ENCODE results near the gene IL7R. TPM values are rescaled to one million over a fixed set of nuclear protein-coding genes. Genes with fewer than 3 reads are reported as not detected.

IL7R gene
- total and polyA plus RNA-seq, 2 of the 4 experiments (the other 2 are of a cell fraction), result 40.7 to 71.7 TPM

DNA sequence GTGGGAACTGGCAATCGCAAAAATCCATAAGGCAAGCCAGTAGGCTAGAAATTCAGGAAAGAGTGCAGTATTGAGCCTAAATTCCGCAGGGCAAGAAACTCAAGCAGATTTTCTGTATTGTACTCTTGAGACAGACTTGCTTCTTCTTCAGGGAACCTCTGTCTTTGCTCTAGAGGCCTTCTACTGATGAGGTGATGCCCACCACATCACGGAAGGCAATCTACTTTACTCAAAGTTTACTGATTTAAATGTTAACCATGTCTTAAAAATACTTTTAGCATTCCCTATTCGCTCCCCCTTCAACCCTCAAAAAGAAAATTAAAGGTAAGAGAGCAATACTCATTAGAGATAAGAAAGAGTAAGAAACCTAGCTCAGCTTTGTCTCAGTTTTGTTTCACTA lies 11.3 kb downstream of the IL7R start:
- H3K4me1 ChIP-seq (ENCODE audit: control insufficient read depth, insufficient read depth, low read length), result no peaks in the 10 kb centered on the region
- H3K23ac ChIP-seq (ENCODE audit: low read depth, low read length), result no peak overlapping the region
- H4K5ac ChIP-seq (ENCODE audit: low read depth, low read length), result no peak overlapping the region
- no peak for TF ChIP-seq RCOR1 (IDR thresholded peaks at IDR 0.05; ENCODE audit: insufficient replicate concordance, low read length)
- no peak for TF ChIP-seq MAFK (IDR thresholded peaks at IDR 0.05; ENCODE audit: low read depth, low read length)
- TF ChIP-seq MAZ (IDR thresholded peaks at IDR 0.05; ENCODE audit: borderline replicate concordance, low read depth, low read length), result no peak
- TF ChIP-seq CEBPB (IDR thresholded peaks at IDR 0.05; ENCODE audit: low read depth, low read length), result no peak
- no peak for TF ChIP-seq SMC3 (IDR thresholded peaks at IDR 0.05; ENCODE audit: low read depth, low read length)
- TF ChIP-seq, protein P1, sequence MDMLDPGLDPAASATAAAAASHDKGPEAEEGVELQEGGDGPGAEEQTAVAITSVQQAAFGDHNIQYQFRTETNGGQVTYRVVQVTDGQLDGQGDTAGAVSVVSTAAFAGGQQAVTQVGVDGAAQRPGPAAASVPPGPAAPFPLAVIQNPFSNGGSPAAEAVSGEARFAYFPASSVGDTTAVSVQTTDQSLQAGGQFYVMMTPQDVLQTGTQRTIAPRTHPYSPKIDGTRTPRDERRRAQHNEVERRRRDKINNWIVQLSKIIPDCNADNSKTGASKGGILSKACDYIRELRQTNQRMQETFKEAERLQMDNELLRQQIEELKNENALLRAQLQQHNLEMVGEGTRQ (IDR thresholded peaks at IDR 0.05; ENCODE audit: low read depth, low read length), result no peak
- TF ChIP-seq RFX5 (IDR thresholded peaks at IDR 0.05; ENCODE audit: low read depth, low read length), result no peak
- no peak for TF ChIP-seq FOS (IDR thresholded peaks at IDR 0.05; ENCODE audit: low read depth, low read length)
- TF ChIP-seq, protein P2, sequence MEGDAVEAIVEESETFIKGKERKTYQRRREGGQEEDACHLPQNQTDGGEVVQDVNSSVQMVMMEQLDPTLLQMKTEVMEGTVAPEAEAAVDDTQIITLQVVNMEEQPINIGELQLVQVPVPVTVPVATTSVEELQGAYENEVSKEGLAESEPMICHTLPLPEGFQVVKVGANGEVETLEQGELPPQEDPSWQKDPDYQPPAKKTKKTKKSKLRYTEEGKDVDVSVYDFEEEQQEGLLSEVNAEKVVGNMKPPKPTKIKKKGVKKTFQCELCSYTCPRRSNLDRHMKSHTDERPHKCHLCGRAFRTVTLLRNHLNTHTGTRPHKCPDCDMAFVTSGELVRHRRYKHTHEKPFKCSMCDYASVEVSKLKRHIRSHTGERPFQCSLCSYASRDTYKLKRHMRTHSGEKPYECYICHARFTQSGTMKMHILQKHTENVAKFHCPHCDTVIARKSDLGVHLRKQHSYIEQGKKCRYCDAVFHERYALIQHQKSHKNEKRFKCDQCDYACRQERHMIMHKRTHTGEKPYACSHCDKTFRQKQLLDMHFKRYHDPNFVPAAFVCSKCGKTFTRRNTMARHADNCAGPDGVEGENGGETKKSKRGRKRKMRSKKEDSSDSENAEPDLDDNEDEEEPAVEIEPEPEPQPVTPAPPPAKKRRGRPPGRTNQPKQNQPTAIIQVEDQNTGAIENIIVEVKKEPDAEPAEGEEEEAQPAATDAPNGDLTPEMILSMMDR (conservative IDR thresholded peaks at IDR 0.05; ENCODE audit: low read depth, low read length), result no peak
- no peak for TF ChIP-seq BHLHE40 (IDR thresholded peaks at IDR 0.05; ENCODE audit: low read depth, low read length)
- no peak overlapping the region for H3K14ac ChIP-seq (replicated peaks; ENCODE audit: low read depth, low read length)
- H3K4ac ChIP-seq (ENCODE audit: low read depth, low read length), result no peak overlapping the region
- H2BK15ac ChIP-seq (ENCODE audit: low read depth, low read length), result no peak overlapping the region
- H3K27ac ChIP-seq (ENCODE audit: insufficient read depth, low read length), result no peak overlapping the region
- H2BK5ac ChIP-seq (ENCODE audit: low read depth, low read length, poor library complexity, severe bottlenecking), result no peak overlapping the region
- no peak overlapping the region for H3K9ac ChIP-seq (ENCODE audit: low read depth, low read length)
- no peak overlapping the region for H2AK9ac ChIP-seq (replicated peaks; ENCODE audit: low read depth, low read length, poor library complexity)
- no peak overlapping the region for H3K4me3 ChIP-seq (ENCODE audit: insufficient read depth, low read depth, low read length)
- in situ Hi-C loops (cut with MboI; ENCODE audit: low sequenced_read_pairs) (no loop called here), intact Hi-C loops (cut with micrococcal nuclease) (no loop called here), dilution Hi-C loops (cut with HindIII; ENCODE audit: low sequenced_read_pairs, unreplicated experiment) (no loop called here)
- WGBS, 2 experiments (ENCODE audit: extremely low coverage in 2 of 2, insufficient read length in 1 of 2), result 80% methylated on average over 1 of the region's 4 CpGs; no CpG with 5 or more reads in 1 of the 2 experiments
- no peak overlapping the region for H4K91ac ChIP-seq (ENCODE audit: insufficient read depth, low read depth, low read length)
- H2AFZ ChIP-seq (replicated peaks; ENCODE audit: low read length, poor library complexity), result no peak overlapping the region
- ATAC-seq (ENCODE audit: low read depth) (no peak), DNase-seq (no peak)
- H2BK120ac ChIP-seq (ENCODE audit: low read depth, low read length), result no peak overlapping the region
- H3K18ac ChIP-seq (ENCODE audit: low read depth, low read length), result no peak overlapping the region
- no peaks in the 10 kb centered on the region for H4K20me1 ChIP-seq (ENCODE audit: insufficient read depth, low read length)
- peaks cover 7% of the 10 kb centered on the region for H3K9me1 ChIP-seq (ENCODE audit: insufficient read depth, low read length)
- no peak overlapping the region for H2BK20ac ChIP-seq (ENCODE audit: low read depth, low read length)
- H3K79me1 ChIP-seq (ENCODE audit: low read depth in 1 of 2, low read length in 2 of 2), result peaks cover 19 to 20% of the 10 kb centered on the region in 2 experiments
- CTCF ChIA-PET, result no interaction called here
- H3K36me3 ChIP-seq (ENCODE audit: control insufficient read depth, insufficient read depth, low read length), result peaks cover 26% of the 10 kb centered on the region
- no peak overlapping the region for H3K56ac ChIP-seq (ENCODE audit: extremely low read depth, insufficient read depth, low read length)
- POLR2A ChIA-PET (ENCODE audit: unreplicated experiment), result no interaction called here
- no peak overlapping the region for H4K8ac ChIP-seq (ENCODE audit: low read depth in 2 of 2, low read length in 2 of 2)
- H2AK5ac ChIP-seq (ENCODE audit: low read depth, low read length), result no peak overlapping the region
- no peaks in the 10 kb centered on the region for H3K9me3 ChIP-seq (ENCODE audit: control insufficient read depth, insufficient read depth, low read length)
- H3K27me3 ChIP-seq (ENCODE audit: control insufficient read depth, insufficient read depth, low read length), result no peaks in the 10 kb centered on the region
- BruUV-seq (replicated peaks), result no TSS peak
- no peak overlapping the region for H3K4me2 ChIP-seq (ENCODE audit: low read depth, low read length)
